ENCODE data around the gene UFSP2.

DNA sequence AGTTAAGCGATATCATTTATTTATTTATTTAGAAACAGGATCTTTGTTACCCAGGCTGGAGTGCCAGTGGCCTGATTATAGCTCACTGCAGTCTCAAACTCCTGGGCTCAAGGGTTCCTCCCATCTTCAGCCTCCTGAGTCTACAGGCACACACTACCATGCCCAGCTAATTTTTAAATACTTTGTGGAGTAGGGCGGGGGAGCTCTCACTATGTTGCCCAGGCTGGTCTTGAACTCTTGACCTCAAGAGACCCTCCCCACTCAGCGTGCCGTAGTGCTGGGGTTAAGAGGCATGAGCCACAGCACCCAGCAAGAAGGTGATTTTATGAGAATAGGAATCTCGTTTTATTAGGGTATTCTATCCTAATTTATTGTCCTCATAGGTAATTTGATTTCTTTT, 3.9 kb upstream of the UFSP2 start:
- TF ChIP-seq, protein P1, sequence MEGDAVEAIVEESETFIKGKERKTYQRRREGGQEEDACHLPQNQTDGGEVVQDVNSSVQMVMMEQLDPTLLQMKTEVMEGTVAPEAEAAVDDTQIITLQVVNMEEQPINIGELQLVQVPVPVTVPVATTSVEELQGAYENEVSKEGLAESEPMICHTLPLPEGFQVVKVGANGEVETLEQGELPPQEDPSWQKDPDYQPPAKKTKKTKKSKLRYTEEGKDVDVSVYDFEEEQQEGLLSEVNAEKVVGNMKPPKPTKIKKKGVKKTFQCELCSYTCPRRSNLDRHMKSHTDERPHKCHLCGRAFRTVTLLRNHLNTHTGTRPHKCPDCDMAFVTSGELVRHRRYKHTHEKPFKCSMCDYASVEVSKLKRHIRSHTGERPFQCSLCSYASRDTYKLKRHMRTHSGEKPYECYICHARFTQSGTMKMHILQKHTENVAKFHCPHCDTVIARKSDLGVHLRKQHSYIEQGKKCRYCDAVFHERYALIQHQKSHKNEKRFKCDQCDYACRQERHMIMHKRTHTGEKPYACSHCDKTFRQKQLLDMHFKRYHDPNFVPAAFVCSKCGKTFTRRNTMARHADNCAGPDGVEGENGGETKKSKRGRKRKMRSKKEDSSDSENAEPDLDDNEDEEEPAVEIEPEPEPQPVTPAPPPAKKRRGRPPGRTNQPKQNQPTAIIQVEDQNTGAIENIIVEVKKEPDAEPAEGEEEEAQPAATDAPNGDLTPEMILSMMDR (IDR thresholded peaks at IDR 0.05), result no peak
- no peak for TF ChIP-seq POLR2A (IDR thresholded peaks at IDR 0.05)
- TF ChIP-seq POLR2AphosphoS5 (IDR thresholded peaks at IDR 0.05), result no peak

All from breast epithelium (tissue), 3 donors.